NB4 (cell line): Measurements from ENCODE around the gene KLHL6.

Experiments used
- DNase-seq: peaks from one replicate; pipeline ENCODE4 v3.0.0; 2010; ENCODE audit warnings: low read depth
- H3K4me3 ChIP-seq: one replicate; pipeline ENCODE4 v1.5.1; 2011; ENCODE audit warnings: mild to moderate bottlenecking, low read depth, low read length, moderate library complexity
- CTCF ChIP-seq: IDR thresholded peaks from one replicate; pipeline ENCODE4 v1.5.1; 2012; ENCODE audit warnings: low read depth, low read length
- MAX ChIP-seq: IDR thresholded peaks from 2 replicates; pipeline ENCODE4 v1.6.1; 2011; ENCODE audit warnings: low read depth, low read length
- MYC ChIP-seq: IDR thresholded peaks from 2 replicates; pipeline ENCODE4 v1.6.1; 2011; ENCODE audit warnings: low read depth, low read length
- POLR2A ChIP-seq: IDR thresholded peaks from 2 replicates; pipeline ENCODE4 v1.6.1; 2011; ENCODE audit warnings: mild to moderate bottlenecking; ENCODE audit not compliant: insufficient read length; ENCODE audit errors: extremely low read depth

The KLHL6 gene

GRCh38 chr3:183487896-183488295 is 67.6 kb downstream of the KLHL6 start:
- DNase-seq, result no peak
- H3K4me3 ChIP-seq, result no peak overlapping the region
- TF ChIP-seq POLR2A (no peak), MYC (no peak)

- DNase-seq, result no peak
- no peak overlapping the region for H3K4me3 ChIP-seq
- no peak for TF ChIP-seq MYC
- no peak for TF ChIP-seq MAX
- no peak for TF ChIP-seq CTCF
- no peak for TF ChIP-seq POLR2A
These were observed 68.5 kb downstream of the KLHL6 start for GRCh38 chr3:183487016-183487415.

GRCh38 chr3:183486472-183486871 is 69.0 kb downstream of the KLHL6 start:
- no peak overlapping the region for H3K4me3 ChIP-seq
- DNase-seq, result no peak
- TF ChIP-seq POLR2A (no peak), CTCF (no peak), MYC (no peak), MAX (no peak)

GRCh38 chr3:183485585-183485984 is 69.9 kb downstream of the KLHL6 start:
- DNase-seq, result no peak
- TF ChIP-seq POLR2A (no peak), MYC (no peak), CTCF (no peak), MAX (no peak)
- no peak overlapping the region for H3K4me3 ChIP-seq

GRCh38 chr3:183485093-183485492 is 70.4 kb downstream of the KLHL6 start:
- no peak for DNase-seq
- no peak overlapping the region for H3K4me3 ChIP-seq
- TF ChIP-seq MAX (no peak), MYC (no peak), CTCF (no peak), POLR2A (no peak)

- TF ChIP-seq MAX (no peak), MYC (no peak), CTCF (no peak), POLR2A (no peak)
- no peak for DNase-seq
- no peak overlapping the region for H3K4me3 ChIP-seq
These were observed 71.0 kb downstream of the KLHL6 start for GRCh38 chr3:183484431-183485075.
